Measurements from ENCODE around the gene GHITM. TPM values are rescaled to one million over a fixed set of nuclear protein-coding genes. Genes with fewer than 3 reads are reported as not detected.

Gene GHITM
- total RNA-seq, 6 donors from 2014 or later = 40.9 to 130 (median 113) TPM

DNA sequence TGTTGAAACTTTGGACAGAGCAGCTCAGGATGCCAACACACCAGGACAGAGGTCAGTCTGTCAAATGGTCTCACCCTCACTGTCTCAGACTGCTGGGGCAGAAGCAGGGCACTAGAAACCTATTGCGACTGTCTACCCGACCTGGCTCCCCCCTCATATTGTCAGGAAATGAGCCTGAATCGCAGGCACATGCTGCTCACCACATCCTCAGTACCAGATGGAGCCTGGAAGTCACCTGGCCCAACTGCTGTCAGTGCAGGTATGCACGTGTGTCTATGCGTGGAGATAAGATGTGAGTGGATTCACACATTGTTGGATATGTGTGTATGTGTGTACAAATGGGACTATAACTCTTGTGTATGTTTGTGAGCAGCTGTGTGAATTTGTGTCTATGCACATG, 51.8 kb downstream of the GHITM start:
- H3K9me3 ChIP-seq = no peaks in the 10 kb centered on the region
- H3K27ac ChIP-seq = no peak overlapping the region
- DNase-seq (no peak), ATAC-seq (ENCODE audit: low FRiP score in 2 of 2) (no peak)
- H3K4me1 ChIP-seq = peaks cover 5 to 15% (median 12%) of the 10 kb centered on the region in 4 donors
- WGBS, 2 donors = 58 to 73% methylated on average over 4 to 5 of the region's 5 CpGs
- H3K27me3 ChIP-seq = peaks cover 0 to 22% (median 9%) of the 10 kb centered on the region in 4 donors
- H3K36me3 ChIP-seq = no peaks in the 10 kb centered on the region
- TF ChIP-seq EP300 (IDR thresholded peaks at IDR 0.05) = no peak
- no peak for TF ChIP-seq POLR2A (IDR thresholded peaks at IDR 0.05)
- no peak for TF ChIP-seq POLR2AphosphoS5 (IDR thresholded peaks at IDR 0.05)
- no peak overlapping the region for H3K4me3 ChIP-seq

DNA sequence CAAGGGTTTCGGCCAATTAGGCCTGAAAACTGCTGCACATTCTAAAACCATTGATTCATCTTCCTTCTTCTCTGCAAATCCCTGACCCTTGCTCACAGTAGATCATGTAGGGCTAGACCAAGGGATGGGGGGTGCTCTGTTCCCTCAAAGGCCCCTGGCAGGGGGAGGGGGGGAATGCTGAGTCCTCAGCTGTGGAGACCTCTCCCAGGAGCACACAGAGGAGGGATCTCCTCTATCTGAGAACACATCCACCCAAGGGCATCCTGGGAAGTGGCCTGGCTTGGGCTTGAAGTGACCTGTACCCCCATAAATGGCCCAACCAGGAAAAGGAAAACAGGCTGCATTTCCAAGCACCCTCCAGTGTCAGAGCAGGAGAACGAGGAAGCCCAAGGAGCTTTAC, 54.0 kb downstream of the GHITM start:
- Histone ChIP-seq H3K36me3 (no peaks in the 10 kb centered on the region), H3K27ac (no peak overlapping the region), H3K4me1 (peaks cover 5 to 15% (median 12%) of the 10 kb centered on the region in 4 donors), H3K9me3 (no peaks in the 10 kb centered on the region), H3K4me3 (no peak overlapping the region), H3K27me3 (peaks cover 0 to 23% (median 9%) of the 10 kb centered on the region in 4 donors)
- 85 to 93% methylated on average over 2 of the region's 2 CpGs for WGBS, 2 donors
- no peak for DNase-seq
- TF ChIP-seq, protein P1, sequence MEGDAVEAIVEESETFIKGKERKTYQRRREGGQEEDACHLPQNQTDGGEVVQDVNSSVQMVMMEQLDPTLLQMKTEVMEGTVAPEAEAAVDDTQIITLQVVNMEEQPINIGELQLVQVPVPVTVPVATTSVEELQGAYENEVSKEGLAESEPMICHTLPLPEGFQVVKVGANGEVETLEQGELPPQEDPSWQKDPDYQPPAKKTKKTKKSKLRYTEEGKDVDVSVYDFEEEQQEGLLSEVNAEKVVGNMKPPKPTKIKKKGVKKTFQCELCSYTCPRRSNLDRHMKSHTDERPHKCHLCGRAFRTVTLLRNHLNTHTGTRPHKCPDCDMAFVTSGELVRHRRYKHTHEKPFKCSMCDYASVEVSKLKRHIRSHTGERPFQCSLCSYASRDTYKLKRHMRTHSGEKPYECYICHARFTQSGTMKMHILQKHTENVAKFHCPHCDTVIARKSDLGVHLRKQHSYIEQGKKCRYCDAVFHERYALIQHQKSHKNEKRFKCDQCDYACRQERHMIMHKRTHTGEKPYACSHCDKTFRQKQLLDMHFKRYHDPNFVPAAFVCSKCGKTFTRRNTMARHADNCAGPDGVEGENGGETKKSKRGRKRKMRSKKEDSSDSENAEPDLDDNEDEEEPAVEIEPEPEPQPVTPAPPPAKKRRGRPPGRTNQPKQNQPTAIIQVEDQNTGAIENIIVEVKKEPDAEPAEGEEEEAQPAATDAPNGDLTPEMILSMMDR (IDR thresholded peaks at IDR 0.05) = no peak
- ATAC-seq (ENCODE audit: low FRiP score in 2 of 2) = no peak

DNA sequence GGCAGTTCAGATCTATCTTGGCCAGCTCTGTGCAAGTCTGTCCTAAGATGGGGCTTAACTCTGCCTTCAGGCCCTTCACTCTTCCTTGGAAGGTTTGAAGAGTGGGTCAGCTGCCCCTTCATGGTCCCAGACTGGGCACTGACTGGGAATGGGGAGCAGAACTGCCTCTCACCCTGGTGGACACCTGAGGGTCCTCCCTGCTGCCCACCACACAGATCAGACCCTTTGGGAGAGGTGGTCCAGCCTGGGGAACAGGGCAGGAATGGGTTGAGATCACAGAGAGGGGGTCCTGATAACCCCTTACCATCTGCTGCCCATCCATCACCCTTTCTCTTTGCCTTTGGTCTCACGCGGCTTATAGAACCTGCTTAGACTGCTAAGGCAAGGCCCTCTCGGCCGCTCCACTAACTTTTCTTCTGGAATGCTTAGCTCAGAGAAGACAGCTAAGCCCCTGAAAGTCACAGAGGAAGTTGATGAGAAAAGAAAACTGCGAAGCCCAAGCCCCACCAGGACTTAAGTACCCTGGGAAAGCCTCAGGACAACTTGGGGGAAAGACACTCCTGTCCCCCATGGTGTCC, 54.6 kb downstream of the GHITM start:
- 21 to 30% methylated on average over 5 of the region's 5 CpGs for WGBS, 2 donors
- peaks cover 0 to 23% (median 9%) of the 10 kb centered on the region in 4 donors for H3K27me3 ChIP-seq
- no peaks in the 10 kb centered on the region for H3K9me3 ChIP-seq
- no peak for DNase-seq
- H3K36me3 ChIP-seq = no peaks in the 10 kb centered on the region
- H3K4me1 ChIP-seq = peaks cover 5 to 15% (median 12%) of the 10 kb centered on the region in 4 donors
- no peak for ATAC-seq (ENCODE audit: low FRiP score in 2 of 2)
- no peak overlapping the region for H3K27ac ChIP-seq
- TF ChIP-seq POLR2A (IDR thresholded peaks at IDR 0.05) (no peak), EP300 (IDR thresholded peaks at IDR 0.05) (no peak), POLR2AphosphoS5 (IDR thresholded peaks at IDR 0.05) (no peak)
- TF ChIP-seq, protein P1 (IDR thresholded peaks at IDR 0.05) = no peak
- H3K4me3 ChIP-seq = peak overlapping the region in 3 of 4 donors; percentile 35 to 53 (median 43)

DNA sequence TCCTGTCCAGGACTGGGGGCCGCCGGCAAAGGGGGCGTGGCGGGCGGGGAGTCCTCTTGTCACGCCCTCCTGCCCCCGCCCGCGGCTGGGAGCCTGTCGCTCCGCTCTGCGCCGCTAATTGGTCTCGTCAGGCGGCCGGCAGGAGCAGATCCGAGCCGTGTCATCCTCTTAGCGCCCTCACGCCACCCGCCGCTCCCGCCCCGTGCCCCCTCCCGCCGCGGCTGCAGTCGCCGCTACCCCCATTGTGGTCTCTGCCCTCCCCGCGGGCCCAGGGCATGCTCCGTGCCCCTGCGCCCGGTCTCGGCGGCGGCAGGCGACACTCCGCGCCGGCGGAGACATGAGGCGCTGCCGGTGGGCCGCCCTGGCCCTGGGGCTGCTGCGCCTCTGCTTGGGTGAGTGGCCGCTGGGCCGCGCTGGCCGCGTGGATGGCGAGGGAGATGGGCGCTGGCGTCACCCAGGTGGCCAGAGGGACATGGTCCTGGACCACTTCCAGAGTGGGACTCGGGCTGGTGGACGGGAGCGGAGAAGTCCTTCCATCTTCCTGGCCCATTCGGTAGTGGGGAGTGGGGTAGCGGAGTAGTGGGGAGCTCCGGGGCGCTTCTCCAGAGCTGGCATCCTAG, 55.2 kb downstream of the GHITM start, which contains the start of gene CDHR1:
Gene CDHR1, plus strand, starts transcription at position 114 of the 620 bp plus-strand sequence. Its CDS starts 224 bp downstream, at position 338.
- H3K9me3 ChIP-seq = no peaks in the 10 kb centered on the region
- DNase-seq (peak; percentile 41 to 89), ATAC-seq (ENCODE audit: low FRiP score in 2 of 2) (peak in 1 of 2 donors; percentile 39)
- peaks cover 0 to 23% (median 9%) of the 10 kb centered on the region in 4 donors for H3K27me3 ChIP-seq
- no peak within 1 kb of the TSS for H3K27ac ChIP-seq
- peak within 1 kb of the TSS in 3 of 4 donors; percentile 35 to 53 (median 43) for H3K4me3 ChIP-seq
- H3K36me3 ChIP-seq = no peaks in the 10 kb centered on the region
- no peak for TF ChIP-seq POLR2AphosphoS5 (IDR thresholded peaks at IDR 0.05)
- TF ChIP-seq, protein P1 (IDR thresholded peaks at IDR 0.05) = no peak
- no peak for TF ChIP-seq POLR2A (IDR thresholded peaks at IDR 0.05)
- no peak for TF ChIP-seq EP300 (IDR thresholded peaks at IDR 0.05)
- H3K4me1 ChIP-seq = peaks cover 5 to 15% (median 12%) of the 10 kb centered on the region in 4 donors
- WGBS, 2 donors = no CpG with 5 or more reads among the region's 61 CpGs

DNA sequence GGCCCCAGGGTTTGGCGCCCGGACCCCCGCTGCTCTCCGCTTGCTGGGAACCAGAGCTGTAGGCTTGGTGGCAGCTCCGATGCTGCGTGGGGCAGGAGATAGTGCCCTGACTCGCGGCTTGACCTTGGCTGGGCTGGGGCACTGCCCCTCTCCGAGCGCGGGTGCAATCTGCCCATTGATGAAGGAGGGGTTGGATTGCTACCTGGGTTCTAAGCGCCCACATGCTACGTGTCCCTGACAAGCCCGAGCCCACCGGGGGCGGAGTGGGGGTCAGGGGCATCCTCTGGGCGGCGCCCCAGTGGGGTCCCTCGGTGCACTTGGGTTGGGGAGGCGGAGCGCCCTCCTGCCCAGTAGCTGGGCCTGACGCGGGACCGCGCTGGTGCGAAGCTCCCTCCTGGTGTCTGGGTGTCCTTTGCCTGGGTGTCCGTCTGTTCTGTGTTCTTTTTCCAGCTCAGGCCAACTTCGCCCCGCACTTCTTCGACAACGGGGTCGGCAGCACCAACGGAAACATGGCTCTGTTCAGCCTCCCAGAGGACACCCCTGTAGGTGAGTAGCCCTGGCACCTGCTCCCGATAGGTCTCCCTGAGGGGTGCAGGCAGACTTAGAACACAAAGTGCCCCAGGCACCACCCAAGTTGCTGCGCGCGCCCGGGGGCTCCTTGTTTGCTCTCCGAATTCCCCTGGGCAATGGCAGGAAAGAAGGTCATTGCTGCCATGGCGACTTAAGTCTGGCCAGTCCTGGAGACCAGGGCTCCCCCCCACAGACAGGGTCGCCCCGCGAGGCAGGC, 55.9 kb downstream of the GHITM start:
- peaks cover 5 to 15% (median 12%) of the 10 kb centered on the region in 4 donors for H3K4me1 ChIP-seq
- TF ChIP-seq EP300 (IDR thresholded peaks at IDR 0.05) (no peak), POLR2A (IDR thresholded peaks at IDR 0.05) (no peak), POLR2AphosphoS5 (IDR thresholded peaks at IDR 0.05) (no peak)
- TF ChIP-seq, protein P1 (IDR thresholded peaks at IDR 0.05) = no peak
- no peak overlapping the region for H3K27ac ChIP-seq
- peak overlapping the region in 3 of 4 donors; percentile 35 to 53 (median 43) for H3K4me3 ChIP-seq
- ATAC-seq (ENCODE audit: low FRiP score in 2 of 2) (no peak), DNase-seq (peak in 1 of 2 donors; percentile 75)
- H3K9me3 ChIP-seq = no peaks in the 10 kb centered on the region
- 36 to 50% methylated on average over 11 to 25 of the region's 43 CpGs for WGBS, 2 donors
- no peaks in the 10 kb centered on the region for H3K36me3 ChIP-seq
- peaks cover 0 to 23% (median 9%) of the 10 kb centered on the region in 4 donors for H3K27me3 ChIP-seq

All from upper lobe of left lung (tissue), 6 donors.